Measurements from ENCODE around the gene TIAM2. TPM values are rescaled to one million over a fixed set of nuclear protein-coding genes. Genes with fewer than 3 reads are reported as not detected.

TIAM2 gene
- total and polyA plus RNA-seq, 9 of the 15 experiments (the other 6 are each of a cell fraction or from before 2014, with no cell fraction given): 0.73 to 6.5 (median 4.3) TPM

- no peak for TF ChIP-seq REST (IDR thresholded peaks at IDR 0.05; ENCODE audit: borderline replicate concordance)
- no peak for TF ChIP-seq REST (CRISPR knock-in tag; IDR thresholded peaks at IDR 0.05; ENCODE audit: low read depth)
- no peak for TF ChIP-seq ZSCAN29 (IDR thresholded peaks at IDR 0.05)
- no peak for TF ChIP-seq RAD51 (IDR thresholded peaks at IDR 0.05; ENCODE audit: borderline replicate concordance, low read depth)
- TF ChIP-seq ELK3 (CRISPR knock-in tag; IDR thresholded peaks at IDR 0.05): no peak
Measured at GRCh38 chr6:155292711-155293110, 297.6 kb downstream of the TIAM2 start (continued).

All from K562 (cell line).